Upper lobe of left lung (tissue), 4 donors: ENCODE data around the gene EYA4.

ENCODE experiments used
- EP300 ChIP-seq, 4 donors: sonication (generic); formaldehyde crosslinking; IDR thresholded peaks; one replicate each; pipeline ENCODE4 v1.5.1; 2017; ENCODE audit warnings: antibody characterized with exemption in 4 of 4, control low read depth in 2 of 4
- POLR2A ChIP-seq, 4 donors: fragments of 450-650 bp; IDR thresholded peaks; one replicate each; pipeline ENCODE4 v1.5.1; 2016 to 2017; ENCODE audit warnings: antibody characterized with exemption in 4 of 4, mild to moderate bottlenecking in 2 of 4
- TF ChIP-seq, protein P1 (sequence below), 6 experiments: fragments of 450-650 bp in 4 of 6; fragments of 200-600 bp in 2 of 6; sonication (generic) in 2 of 6; IDR thresholded peaks; one replicate each; pipeline ENCODE4 v1.5.1; 2016 to 2019; ENCODE audit warnings: antibody characterized with exemption in 6 of 6

DNA sequence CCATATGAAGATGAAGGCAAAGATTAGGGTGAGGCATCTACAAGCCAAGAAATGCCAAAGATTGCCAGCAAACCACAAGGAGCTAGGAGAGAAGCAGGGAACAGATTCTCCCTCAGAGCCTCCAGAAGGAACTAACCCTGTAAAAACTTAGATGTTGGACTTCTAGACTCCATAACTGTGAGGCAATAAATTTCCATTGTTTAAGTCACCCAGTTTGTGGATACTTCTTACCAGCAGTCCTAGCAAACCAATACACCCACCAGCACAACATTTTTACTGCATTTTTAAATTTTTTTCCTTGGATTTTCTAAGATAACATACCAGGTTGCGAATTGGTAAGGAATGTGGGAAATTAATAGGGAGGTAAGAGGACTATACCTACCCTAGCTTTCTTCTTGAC, 47.8 kb upstream of the EYA4 start:
- TF ChIP-seq, protein P1, sequence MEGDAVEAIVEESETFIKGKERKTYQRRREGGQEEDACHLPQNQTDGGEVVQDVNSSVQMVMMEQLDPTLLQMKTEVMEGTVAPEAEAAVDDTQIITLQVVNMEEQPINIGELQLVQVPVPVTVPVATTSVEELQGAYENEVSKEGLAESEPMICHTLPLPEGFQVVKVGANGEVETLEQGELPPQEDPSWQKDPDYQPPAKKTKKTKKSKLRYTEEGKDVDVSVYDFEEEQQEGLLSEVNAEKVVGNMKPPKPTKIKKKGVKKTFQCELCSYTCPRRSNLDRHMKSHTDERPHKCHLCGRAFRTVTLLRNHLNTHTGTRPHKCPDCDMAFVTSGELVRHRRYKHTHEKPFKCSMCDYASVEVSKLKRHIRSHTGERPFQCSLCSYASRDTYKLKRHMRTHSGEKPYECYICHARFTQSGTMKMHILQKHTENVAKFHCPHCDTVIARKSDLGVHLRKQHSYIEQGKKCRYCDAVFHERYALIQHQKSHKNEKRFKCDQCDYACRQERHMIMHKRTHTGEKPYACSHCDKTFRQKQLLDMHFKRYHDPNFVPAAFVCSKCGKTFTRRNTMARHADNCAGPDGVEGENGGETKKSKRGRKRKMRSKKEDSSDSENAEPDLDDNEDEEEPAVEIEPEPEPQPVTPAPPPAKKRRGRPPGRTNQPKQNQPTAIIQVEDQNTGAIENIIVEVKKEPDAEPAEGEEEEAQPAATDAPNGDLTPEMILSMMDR (IDR thresholded peaks at IDR 0.05): no peak
- TF ChIP-seq EP300 (IDR thresholded peaks at IDR 0.05) (no peak), POLR2A (IDR thresholded peaks at IDR 0.05) (no peak)
